Fibroblast of pulmonary artery (primary cell): ENCODE data around the gene GALNT9.

Experiments
- DNase-seq: peaks from one replicate; pipeline ENCODE4 v3.0.0-alpha.2; 2010; ENCODE audit warnings: low read depth
- H3K4me3 ChIP-seq: replicated peaks from 2 replicates; pipeline ENCODE4 v1.5.1; 2011; ENCODE audit warnings: low read depth, mild to moderate bottlenecking, control low read depth, low read length, moderate library complexity
- CTCF ChIP-seq: IDR thresholded peaks from 2 replicates; pipeline ENCODE4 v1.5.1; 2011; ENCODE audit warnings: mild to moderate bottlenecking, control low read depth, low read length, inconsistent platforms; ENCODE audit errors: missing control alignments

The GALNT9 gene

GRCh38 chr12:132353811-132354210 lies 24.4 kb upstream of the GALNT9 start:
- H3K4me3 ChIP-seq, result no peak overlapping the region
- DNase-seq, result no peak
- TF ChIP-seq CTCF, result no peak

GRCh38 chr12:132352896-132353800 lies 23.8 kb upstream of the GALNT9 start:
- no peak overlapping the region for H3K4me3 ChIP-seq
- no peak for TF ChIP-seq CTCF
- DNase-seq, result no peak

GRCh38 chr12:132351751-132352495 lies 22.5 kb upstream of the GALNT9 start:
- TF ChIP-seq CTCF, result no peak
- no peak overlapping the region for H3K4me3 ChIP-seq
- no peak for DNase-seq

GRCh38 chr12:132349501-132350131 lies 20.2 kb upstream of the GALNT9 start:
- H3K4me3 ChIP-seq, result no peak overlapping the region
- no peak for DNase-seq
- TF ChIP-seq CTCF, result no peak

- no peak for TF ChIP-seq CTCF
- H3K4me3 ChIP-seq, result no peak overlapping the region
- no peak for DNase-seq
These were observed 18.8 kb upstream of the GALNT9 start for GRCh38 chr12:132348176-132348575.

GRCh38 chr12:132347176-132347855 lies 17.9 kb upstream of the GALNT9 start:
- no peak for TF ChIP-seq CTCF
- no peak for DNase-seq
- H3K4me3 ChIP-seq, result no peak overlapping the region
